ENCODE results near the gene CD1E.
"Not testable (repeated sequence)": the region's sequence is repeated elsewhere in the genome, so short reads cannot be mapped to it uniquely, and the experiment has no call there.

DNA sequence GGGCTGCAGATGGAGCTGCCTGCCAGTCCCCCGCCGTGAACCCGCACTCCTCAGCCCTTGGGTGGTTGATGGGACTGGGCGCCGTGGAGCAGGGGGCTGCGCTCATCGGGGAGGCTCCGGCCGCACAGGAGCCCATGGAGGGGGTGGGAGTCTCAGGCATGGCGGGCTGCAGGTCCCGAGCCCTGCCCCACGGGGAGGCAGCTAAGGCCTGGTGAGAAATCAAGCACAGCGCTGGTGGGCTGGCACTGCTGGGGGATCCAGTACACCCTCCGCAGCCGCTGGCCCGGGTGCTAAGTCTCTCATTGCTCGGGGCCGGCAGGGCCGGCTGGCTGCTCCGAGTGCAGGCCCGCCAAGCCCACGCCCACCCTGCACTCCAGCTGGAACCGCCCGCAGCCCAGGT lies 4.7 kb upstream of the CD1E start:
- TF ChIP-seq, protein P1, sequence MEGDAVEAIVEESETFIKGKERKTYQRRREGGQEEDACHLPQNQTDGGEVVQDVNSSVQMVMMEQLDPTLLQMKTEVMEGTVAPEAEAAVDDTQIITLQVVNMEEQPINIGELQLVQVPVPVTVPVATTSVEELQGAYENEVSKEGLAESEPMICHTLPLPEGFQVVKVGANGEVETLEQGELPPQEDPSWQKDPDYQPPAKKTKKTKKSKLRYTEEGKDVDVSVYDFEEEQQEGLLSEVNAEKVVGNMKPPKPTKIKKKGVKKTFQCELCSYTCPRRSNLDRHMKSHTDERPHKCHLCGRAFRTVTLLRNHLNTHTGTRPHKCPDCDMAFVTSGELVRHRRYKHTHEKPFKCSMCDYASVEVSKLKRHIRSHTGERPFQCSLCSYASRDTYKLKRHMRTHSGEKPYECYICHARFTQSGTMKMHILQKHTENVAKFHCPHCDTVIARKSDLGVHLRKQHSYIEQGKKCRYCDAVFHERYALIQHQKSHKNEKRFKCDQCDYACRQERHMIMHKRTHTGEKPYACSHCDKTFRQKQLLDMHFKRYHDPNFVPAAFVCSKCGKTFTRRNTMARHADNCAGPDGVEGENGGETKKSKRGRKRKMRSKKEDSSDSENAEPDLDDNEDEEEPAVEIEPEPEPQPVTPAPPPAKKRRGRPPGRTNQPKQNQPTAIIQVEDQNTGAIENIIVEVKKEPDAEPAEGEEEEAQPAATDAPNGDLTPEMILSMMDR (IDR thresholded peaks at IDR 0.05), result not testable (repeated sequence)
- TF ChIP-seq POLR2A (IDR thresholded peaks at IDR 0.05), result not testable (repeated sequence)

All from thyroid gland (tissue), 4 donors.